22Rv1 (cell line): ENCODE data around the gene SCGB2B2.
"Not testable (repeated sequence)": the region's sequence is repeated elsewhere in the genome, so short reads cannot be mapped to it uniquely, and the experiment has no call there.

Source experiments
- H3K27ac ChIP-seq: fragments of 450-650 bp; 2 replicates; pipeline ENCODE4 v1.5.1; 2017
- ZFX ChIP-seq: fragments of 450-650 bp; IDR thresholded peaks from 2 replicates; pipeline ENCODE4 v1.6.1; 2017; ENCODE audit warnings: antibody characterized with exemption, borderline replicate concordance
- TF ChIP-seq, protein P1 (sequence below): fragments of 450-650 bp; IDR thresholded peaks from 2 replicates; pipeline ENCODE4 v1.5.1; 2017; ENCODE audit warnings: mild to moderate bottlenecking

Gene SCGB2B2

GRCh38 chr19:34671972-34672371 is 5.0 kb downstream of the SCGB2B2 start:
- no peak overlapping the region for H3K27ac ChIP-seq
- TF ChIP-seq ZFX, result no peak
- TF ChIP-seq, protein P1, sequence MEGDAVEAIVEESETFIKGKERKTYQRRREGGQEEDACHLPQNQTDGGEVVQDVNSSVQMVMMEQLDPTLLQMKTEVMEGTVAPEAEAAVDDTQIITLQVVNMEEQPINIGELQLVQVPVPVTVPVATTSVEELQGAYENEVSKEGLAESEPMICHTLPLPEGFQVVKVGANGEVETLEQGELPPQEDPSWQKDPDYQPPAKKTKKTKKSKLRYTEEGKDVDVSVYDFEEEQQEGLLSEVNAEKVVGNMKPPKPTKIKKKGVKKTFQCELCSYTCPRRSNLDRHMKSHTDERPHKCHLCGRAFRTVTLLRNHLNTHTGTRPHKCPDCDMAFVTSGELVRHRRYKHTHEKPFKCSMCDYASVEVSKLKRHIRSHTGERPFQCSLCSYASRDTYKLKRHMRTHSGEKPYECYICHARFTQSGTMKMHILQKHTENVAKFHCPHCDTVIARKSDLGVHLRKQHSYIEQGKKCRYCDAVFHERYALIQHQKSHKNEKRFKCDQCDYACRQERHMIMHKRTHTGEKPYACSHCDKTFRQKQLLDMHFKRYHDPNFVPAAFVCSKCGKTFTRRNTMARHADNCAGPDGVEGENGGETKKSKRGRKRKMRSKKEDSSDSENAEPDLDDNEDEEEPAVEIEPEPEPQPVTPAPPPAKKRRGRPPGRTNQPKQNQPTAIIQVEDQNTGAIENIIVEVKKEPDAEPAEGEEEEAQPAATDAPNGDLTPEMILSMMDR, result no peak

GRCh38 chr19:34669305-34669704 is 7.7 kb downstream of the SCGB2B2 start:
- TF ChIP-seq, protein P1, result no peak
- TF ChIP-seq ZFX, result no peak
- no peak overlapping the region for H3K27ac ChIP-seq

GRCh38 chr19:34668690-34669089 is 8.3 kb downstream of the SCGB2B2 start:
- not testable (repeated sequence) for H3K27ac ChIP-seq

DNA sequence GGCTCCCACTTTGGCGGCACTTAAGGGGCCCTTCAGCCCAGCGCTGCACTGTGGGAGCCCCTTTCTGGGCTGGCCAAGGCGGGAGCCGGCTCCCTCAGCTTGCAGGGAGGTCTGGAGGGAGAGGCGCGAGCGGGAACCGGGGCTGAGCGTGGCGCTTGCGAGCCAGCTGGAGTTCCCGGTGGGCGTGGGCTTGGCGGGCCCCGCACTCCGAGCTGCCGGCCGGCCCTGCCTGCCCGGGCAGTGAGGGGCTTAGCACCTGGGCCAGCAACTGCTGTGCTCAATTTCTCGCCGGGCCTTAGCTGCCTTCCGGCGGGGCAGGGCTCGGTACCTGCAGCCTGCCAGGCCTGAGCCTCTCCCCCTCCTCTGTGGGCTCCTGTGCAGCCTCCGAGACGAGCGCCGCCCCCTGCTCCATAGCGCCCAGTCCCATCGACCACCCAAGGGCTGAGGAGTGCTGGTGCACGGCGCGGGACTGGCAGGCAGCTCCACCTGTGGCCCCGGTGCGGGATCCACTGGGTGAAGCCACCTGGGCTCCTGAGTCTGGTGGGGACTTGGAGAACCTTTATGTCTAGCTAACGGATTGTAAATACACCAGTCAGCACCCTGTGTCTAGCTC is 8.8 kb downstream of the SCGB2B2 start:
- H3K27ac ChIP-seq, result not testable (repeated sequence)

DNA sequence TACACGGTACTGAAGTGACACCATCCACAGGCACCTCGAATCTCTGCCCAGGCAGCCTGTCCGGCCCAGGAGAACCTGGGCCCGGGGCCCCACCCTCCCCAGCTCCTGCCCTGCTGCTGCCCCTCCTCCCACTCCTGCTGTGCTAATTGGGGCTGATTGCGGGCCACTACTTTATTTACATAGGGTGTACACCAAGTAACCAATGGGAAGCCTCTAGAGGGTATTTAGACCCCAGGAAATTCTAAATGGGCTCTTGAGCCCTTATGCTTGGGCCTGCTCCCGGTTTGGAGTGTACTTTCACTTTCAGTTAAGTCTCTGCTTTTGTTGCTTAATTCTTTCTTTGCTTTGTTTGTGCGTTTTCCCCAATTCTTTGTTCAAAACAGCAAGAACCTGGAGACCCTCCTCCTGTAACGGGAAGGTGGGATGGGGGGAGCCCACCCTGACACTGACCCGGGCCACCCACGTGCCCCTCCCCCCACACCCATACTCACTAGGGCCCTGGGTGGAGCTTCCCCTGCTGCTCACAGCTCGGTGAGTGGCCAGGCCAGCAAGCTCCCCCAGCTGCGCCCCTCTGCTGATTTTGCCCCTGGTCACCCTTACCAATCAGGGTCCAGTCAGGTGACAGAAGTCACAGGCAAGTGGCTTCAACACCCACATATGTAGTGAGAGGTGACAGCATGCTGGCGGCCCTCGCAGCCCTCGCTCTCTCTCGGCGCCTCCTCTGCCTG is 9.4 kb downstream of the SCGB2B2 start:
- TF ChIP-seq, protein P1, result no peak
- TF ChIP-seq ZFX, result no peak
- no peak overlapping the region for H3K27ac ChIP-seq

DNA sequence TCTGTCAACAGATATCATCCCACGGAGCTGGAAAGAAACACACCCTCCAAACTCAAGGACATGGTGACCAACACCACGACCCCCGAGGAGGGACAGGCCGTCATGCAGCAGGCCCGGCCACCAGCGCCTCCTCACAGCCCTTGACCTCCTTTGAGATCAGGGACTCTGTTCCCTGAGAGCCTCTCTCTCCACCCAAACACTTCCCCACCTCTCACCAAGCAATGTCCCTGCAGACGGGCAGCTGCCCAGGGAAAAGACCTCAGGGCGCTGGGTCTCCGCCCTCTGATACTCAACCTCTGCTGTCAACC is 10.0 kb downstream of the SCGB2B2 start:
- no peak overlapping the region for H3K27ac ChIP-seq
- TF ChIP-seq, protein P1, result no peak
- TF ChIP-seq ZFX, result no peak

GRCh38 chr19:34666200-34666957 is 10.6 kb downstream of the SCGB2B2 start:
- TF ChIP-seq ZFX, result no peak
- TF ChIP-seq, protein P1, result no peak
- H3K27ac ChIP-seq, result no peak overlapping the region

GRCh38 chr19:34665275-34665674 is 11.7 kb downstream of the SCGB2B2 start:
- H3K27ac ChIP-seq, result not testable (repeated sequence)

- TF ChIP-seq, protein P1, result no peak
- no peak for TF ChIP-seq ZFX
- H3K27ac ChIP-seq, result no peak overlapping the region
Observed at GRCh38 chr19:34664870-34665269, 12.1 kb downstream of the SCGB2B2 start.
